Colonic mucosa (tissue), 4 donors: ENCODE measurements around the gene FBXO22. TPM values are rescaled to one million over a fixed set of nuclear protein-coding genes. Genes with fewer than 3 reads are reported as not detected.
"Not testable (repeated sequence)": the region's sequence is repeated elsewhere in the genome, so short reads cannot be mapped to it uniquely, and the experiment has no call there.

Experiments used
- DNase-seq: peaks from one replicate; pipeline ENCODE4 v3.0.0-alpha.2; 2020
- H3K27ac ChIP-seq: fragments of 200-600 bp; one replicate; pipeline ENCODE4 v1.8.0; 2021
- H3K27me3 ChIP-seq: fragments of 200-600 bp; one replicate; pipeline ENCODE4 v1.8.0; 2021
- H3K36me3 ChIP-seq: fragments of 200-600 bp; one replicate; pipeline ENCODE4 v1.8.0; 2021
- H3K4me1 ChIP-seq: fragments of 200-600 bp; one replicate; pipeline ENCODE4 v1.8.0; 2021; ENCODE audit warnings: mild to moderate bottlenecking
- H3K4me3 ChIP-seq: fragments of 200-600 bp; one replicate; pipeline ENCODE4 v1.8.0; 2021
- H3K9ac ChIP-seq, 2 donors: one replicate each; pipeline ENCODE4 v1.7.0; 2013; ENCODE audit warnings: control low read depth in 2 of 2, low read depth in 2 of 2, low read length in 2 of 2
- H3K9me3 ChIP-seq: fragments of 200-600 bp; one replicate; pipeline ENCODE4 v1.8.0; 2021
- CTCF ChIP-seq: fragments of 200-600 bp; IDR thresholded peaks from one replicate; pipeline ENCODE4 v1.8.0; 2022; ENCODE audit warnings: antibody characterized with exemption, mild to moderate bottlenecking
- intact Hi-C: fragments of 100-400 bp; cut with DNase I; formaldehyde crosslinking; loops from one replicate; pipeline ENCODE4 v1.14.1; 2022
- total RNA-seq, 2 donors: library from RNA; stranded (reverse); fragmentation: NEBNext Ultra II Directional in 1 of 2; extraction: Animal tissue kit (Norgen Biotek cat#: 25700) in 1 of 2; gene quantifications; one replicate each; pipeline ENCODE4 v1.2.1, GENCODE V29; 2021
- donor health status: healthy.
- donor health status: DM: no; HTN: no; CAD: no.
- donor health status: DM: no; HTN: no; CAD: no.

The FBXO22 gene
- total RNA-seq, 2 donors from 2014 or later = 30.7 to 40.1 TPM

- no peak overlapping the region for H3K27ac ChIP-seq
- no peaks in the 10 kb centered on the region for H3K9me3 ChIP-seq
- no peak overlapping the region for H3K9ac ChIP-seq
- intact Hi-C loops = no loop called here
- peaks cover 3% of the 10 kb centered on the region for H3K36me3 ChIP-seq
- no peak for TF ChIP-seq CTCF
- no peak overlapping the region for H3K4me3 ChIP-seq
- DNase-seq = no peak
- no peaks in the 10 kb centered on the region for H3K4me1 ChIP-seq
- H3K27me3 ChIP-seq = no peaks in the 10 kb centered on the region
Observed at GRCh38 chr15:75905231-75905630, 1.6 kb downstream of the FBXO22 start.

GRCh38 chr15:75910355-75910754 lies 6.7 kb downstream of the FBXO22 start:
- intact Hi-C loops, H3K27me3 ChIP-seq, H3K9me3 ChIP-seq, H3K36me3 ChIP-seq, DNase-seq, H3K4me1 ChIP-seq, H3K4me3 ChIP-seq, H3K27ac ChIP-seq, H3K9ac ChIP-seq: not testable (repeated sequence)

DNA sequence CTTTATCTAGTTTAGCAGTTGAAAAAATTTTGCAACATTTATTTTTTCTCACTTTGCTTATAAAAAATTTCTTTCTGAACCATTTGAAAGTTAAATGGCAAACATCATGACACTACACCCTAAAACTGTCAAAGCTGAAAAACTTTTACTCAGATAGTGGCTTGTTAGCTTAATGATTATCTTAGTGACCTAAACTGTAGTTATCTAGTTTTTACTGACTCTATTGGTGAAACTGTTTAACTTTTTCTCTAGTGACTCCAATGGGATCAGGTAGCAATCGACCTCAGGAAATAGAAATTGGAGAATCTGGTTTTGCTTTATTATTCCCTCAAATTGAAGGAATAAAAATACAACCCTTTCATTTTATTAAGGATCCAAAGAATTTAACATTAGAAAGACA lies 13.3 kb downstream of the FBXO22 start:
- Histone ChIP-seq H3K9ac (no peak overlapping the region), H3K27ac (no peak overlapping the region), H3K27me3 (no peaks in the 10 kb centered on the region), H3K9me3 (no peaks in the 10 kb centered on the region), H3K4me3 (no peak overlapping the region), H3K36me3 (no peaks in the 10 kb centered on the region), H3K4me1 (no peaks in the 10 kb centered on the region)
- TF ChIP-seq CTCF = no peak
- DNase-seq = no peak
- intact Hi-C loops = loop anchor here (5.0 kb wide), 1 partner anchor 105 kb away; no protein-coding TSS in a partner anchor

DNA sequence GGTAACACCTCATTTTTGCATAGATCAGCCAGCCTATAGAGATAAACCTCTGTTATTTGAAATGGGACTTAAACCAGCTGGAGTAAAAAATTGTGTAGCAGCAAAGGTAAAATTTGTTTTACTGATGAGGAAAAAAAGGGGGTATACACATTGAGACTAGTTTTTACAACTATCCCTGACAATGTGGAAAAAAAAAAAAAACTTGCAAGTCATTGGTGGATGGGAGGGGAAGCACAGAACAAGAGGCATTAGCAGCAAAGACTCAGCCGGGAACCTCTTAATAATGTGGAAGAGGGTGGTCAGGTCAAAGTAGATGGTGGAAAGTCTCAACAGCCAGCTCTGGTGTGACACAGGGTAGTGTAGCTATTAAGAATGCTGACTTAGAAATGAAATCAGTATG lies 14.5 kb downstream of the FBXO22 start:
- H3K4me1 ChIP-seq = no peaks in the 10 kb centered on the region
- no peaks in the 10 kb centered on the region for H3K27me3 ChIP-seq
- no peaks in the 10 kb centered on the region for H3K9me3 ChIP-seq
- H3K27ac ChIP-seq = no peak overlapping the region
- H3K36me3 ChIP-seq = no peaks in the 10 kb centered on the region
- H3K9ac ChIP-seq = no peak overlapping the region
- no peak for DNase-seq
- intact Hi-C loops = loop anchor here (5.0 kb wide), 1 partner anchor 106 kb away; no protein-coding TSS in a partner anchor
- H3K4me3 ChIP-seq = no peak overlapping the region
- no peak for TF ChIP-seq CTCF

- no peak for DNase-seq
- Histone ChIP-seq H3K27ac (no peak overlapping the region), H3K4me1 (no peaks in the 10 kb centered on the region), H3K9me3 (no peaks in the 10 kb centered on the region), H3K27me3 (no peaks in the 10 kb centered on the region), H3K9ac (no peak overlapping the region), H3K36me3 (no peaks in the 10 kb centered on the region), H3K4me3 (no peak overlapping the region)
- intact Hi-C loops = loop anchor here (10.0 kb wide), 1 partner anchor 185 kb away; no protein-coding TSS in a partner anchor
- no peak for TF ChIP-seq CTCF
Observed at GRCh38 chr15:75920079-75920478, 16.4 kb downstream of the FBXO22 start.

DNA sequence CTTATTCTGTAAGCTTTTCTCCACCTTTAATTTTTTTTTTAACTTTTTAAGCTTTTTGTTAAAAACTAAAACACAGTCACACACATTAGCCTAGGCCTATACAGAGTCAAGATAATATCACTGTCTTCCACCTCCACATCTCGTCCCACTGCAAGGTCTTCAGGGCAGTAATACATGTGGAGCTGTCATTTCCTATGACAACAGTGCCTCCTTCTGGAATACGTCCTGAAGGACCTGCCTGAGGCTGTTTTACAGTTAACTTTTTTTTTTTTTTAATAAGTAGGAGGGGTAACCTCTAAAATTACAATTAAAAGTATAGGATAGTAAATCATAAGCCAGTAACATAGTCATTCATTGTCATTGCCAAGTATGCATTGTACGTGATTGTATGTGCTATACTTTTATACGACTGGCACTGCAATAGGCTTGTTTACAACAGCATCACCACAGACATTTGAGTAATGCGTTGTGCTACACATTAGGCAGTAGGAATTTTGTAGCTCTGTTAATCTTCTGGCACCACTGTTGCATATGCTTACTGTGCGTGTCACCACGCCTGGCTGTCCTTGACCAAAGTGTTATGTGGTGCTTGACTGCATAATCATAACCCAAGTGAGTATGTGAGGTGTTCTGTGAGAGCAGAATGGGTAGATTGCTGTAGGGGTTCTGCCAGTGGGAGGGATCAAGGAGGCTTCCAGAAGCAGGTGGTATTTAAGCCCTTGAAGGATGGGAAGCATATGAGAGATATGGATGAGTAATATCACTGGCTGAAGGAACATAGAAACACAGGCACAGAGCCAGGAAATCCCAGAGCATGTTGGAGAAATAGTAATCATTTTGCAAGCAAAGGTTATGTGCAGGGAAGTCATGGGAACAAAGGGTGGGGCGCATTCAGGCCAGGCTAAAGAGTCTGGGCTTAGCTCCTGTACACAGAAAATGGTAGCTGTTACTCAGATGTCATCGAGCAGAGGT lies 18.3 kb downstream of the FBXO22 start:
- intact Hi-C loops = loop anchor here (10.0 kb wide), 1 partner anchor 187 kb away; no protein-coding TSS in a partner anchor
- Histone ChIP-seq H3K36me3 (no peaks in the 10 kb centered on the region), H3K4me1 (no peaks in the 10 kb centered on the region), H3K9me3 (no peaks in the 10 kb centered on the region), H3K4me3 (no peak overlapping the region), H3K27me3 (no peaks in the 10 kb centered on the region), H3K9ac (no peak overlapping the region), H3K27ac (peak overlapping the region; percentile 19)
- peak; percentile 49 for TF ChIP-seq CTCF
- DNase-seq = peak; percentile 70
